SK-N-SH (cell line): ENCODE data around the gene IFT27.

Source experiments
- CHD2 ChIP-seq: fragments of 150-350 bp; IDR thresholded peaks from 2 replicates; pipeline ENCODE4 v1.6.1; 2018; ENCODE audit warnings: low read length; ENCODE audit not compliant: partially characterized antibody
- GATA2 ChIP-seq: sonication (generic); formaldehyde crosslinking; IDR thresholded peaks from 2 replicates; pipeline ENCODE4 v1.5.0; 2020; ENCODE audit warnings: mild to moderate bottlenecking, missing genetic modification reagents
- JUND ChIP-seq: IDR thresholded peaks from 2 replicates; pipeline ENCODE4 v1.4.0; 2012
- MEF2A ChIP-seq: IDR thresholded peaks from 2 replicates; pipeline ENCODE4 v1.4.0; 2012; ENCODE audit warnings: low read depth, borderline replicate concordance
- MXI1 ChIP-seq: IDR thresholded peaks from 2 replicates; pipeline ENCODE4 v1.6.1; 2012; ENCODE audit warnings: mild to moderate bottlenecking, low read depth, low read length, improper control_type of control experiment
- SIN3A ChIP-seq: IDR thresholded peaks from 2 replicates; pipeline ENCODE4 v1.6.1; 2012; ENCODE audit warnings: low read depth, mild to moderate bottlenecking, low read length, moderate library complexity, borderline replicate concordance
- TAF1 ChIP-seq: IDR thresholded peaks from 2 replicates; pipeline ENCODE4 v1.6.1; 2012; ENCODE audit warnings: low read depth, mild to moderate bottlenecking, low read length, moderate library complexity, borderline replicate concordance
- TF ChIP-seq, protein P1 (sequence below): fragments of 200-600 bp; sonication (generic); IDR thresholded peaks from 2 replicates; pipeline ENCODE4 v1.6.1; 2017; ENCODE audit warnings: antibody characterized with exemption, mild to moderate bottlenecking, moderate library complexity

DNA sequence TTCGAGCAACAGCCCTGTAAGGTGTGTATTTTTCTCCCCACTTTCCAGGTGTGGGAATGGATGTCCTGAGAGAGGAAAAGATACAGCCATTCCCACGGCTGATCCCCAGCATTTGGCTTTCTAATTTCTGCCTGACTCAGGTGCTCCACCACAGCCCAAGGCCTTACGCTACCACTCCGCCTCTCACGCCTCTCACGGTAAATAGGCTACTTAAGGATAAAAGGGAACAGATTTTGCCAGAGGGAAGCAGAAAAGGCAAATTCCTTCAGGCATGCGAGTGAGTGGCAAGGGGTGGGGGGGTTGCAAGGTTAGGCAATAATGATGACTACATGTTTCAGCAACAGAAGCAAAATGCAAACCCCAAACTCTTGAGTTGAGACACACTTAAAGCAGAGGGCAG lies 31.7 kb upstream of the IFT27 start:
- TF ChIP-seq SIN3A, result no peak
- no peak for TF ChIP-seq MXI1
- no peak for TF ChIP-seq CHD2
- TF ChIP-seq, protein P1, sequence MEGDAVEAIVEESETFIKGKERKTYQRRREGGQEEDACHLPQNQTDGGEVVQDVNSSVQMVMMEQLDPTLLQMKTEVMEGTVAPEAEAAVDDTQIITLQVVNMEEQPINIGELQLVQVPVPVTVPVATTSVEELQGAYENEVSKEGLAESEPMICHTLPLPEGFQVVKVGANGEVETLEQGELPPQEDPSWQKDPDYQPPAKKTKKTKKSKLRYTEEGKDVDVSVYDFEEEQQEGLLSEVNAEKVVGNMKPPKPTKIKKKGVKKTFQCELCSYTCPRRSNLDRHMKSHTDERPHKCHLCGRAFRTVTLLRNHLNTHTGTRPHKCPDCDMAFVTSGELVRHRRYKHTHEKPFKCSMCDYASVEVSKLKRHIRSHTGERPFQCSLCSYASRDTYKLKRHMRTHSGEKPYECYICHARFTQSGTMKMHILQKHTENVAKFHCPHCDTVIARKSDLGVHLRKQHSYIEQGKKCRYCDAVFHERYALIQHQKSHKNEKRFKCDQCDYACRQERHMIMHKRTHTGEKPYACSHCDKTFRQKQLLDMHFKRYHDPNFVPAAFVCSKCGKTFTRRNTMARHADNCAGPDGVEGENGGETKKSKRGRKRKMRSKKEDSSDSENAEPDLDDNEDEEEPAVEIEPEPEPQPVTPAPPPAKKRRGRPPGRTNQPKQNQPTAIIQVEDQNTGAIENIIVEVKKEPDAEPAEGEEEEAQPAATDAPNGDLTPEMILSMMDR, result no peak
- TF ChIP-seq GATA2 (CRISPR knock-in tag), result no peak
- no peak for TF ChIP-seq MEF2A
- no peak for TF ChIP-seq TAF1
- no peak for TF ChIP-seq JUND
